ENCODE data around the gene PGAM1. TPM values are rescaled to one million over a fixed set of nuclear protein-coding genes. Genes with fewer than 3 reads are reported as not detected.

PGAM1 gene
- total and polyA plus RNA-seq, 11 donors = 41.6 to 436 (median 250) TPM

DNA sequence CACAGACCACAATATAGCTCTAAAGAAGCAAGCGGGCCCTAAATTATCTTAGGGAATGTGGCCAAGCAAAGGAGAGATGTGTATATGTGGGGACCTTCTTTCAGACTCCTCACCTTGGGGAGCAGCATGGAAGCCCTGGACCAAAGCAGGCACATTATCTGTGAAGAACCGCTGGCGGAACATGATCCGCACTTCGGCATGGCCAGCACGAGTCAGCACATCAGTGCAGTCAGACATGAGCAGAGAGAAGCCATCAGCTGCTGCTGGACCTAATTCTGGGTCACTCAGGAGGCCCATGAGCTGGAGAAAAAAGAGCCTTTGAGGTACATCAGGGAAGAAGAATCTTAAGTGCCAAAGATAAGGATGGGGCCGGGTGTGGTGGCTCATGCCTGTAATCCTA, 33.9 kb downstream of the PGAM1 start:
- intact Hi-C loops (cut with DNase I) = loop anchor here in 9 of 10 donors (5.0 kb wide), 3 partner anchors 62 to 152 kb away; no protein-coding TSS in a partner anchor
- WGBS, 4 donors = 66 to 79% (median 69%) methylated on average over 7 of the region's 7 CpGs

DNA sequence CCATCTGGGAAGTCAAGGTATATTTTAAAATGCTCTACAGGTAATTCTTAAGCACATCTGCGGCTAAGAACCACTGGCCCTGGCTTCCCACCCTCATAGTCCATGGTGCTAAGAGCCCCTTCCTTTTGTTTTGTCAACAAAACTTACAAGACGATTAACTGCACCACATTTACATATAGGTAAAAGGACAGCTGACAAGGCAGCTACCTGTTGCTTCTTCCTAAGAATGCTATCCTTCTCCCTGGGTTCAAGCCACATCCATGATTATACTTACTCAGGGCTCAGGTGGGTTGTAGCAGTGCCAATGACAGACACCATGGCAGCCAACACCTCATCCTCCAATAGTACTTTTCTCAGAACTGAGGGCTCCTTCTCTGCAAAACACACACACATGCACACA, 36.3 kb downstream of the PGAM1 start:
- Histone ChIP-seq H3K9me3 (no peaks in the 10 kb centered on the region), H3K4me1 (peaks cover 0 to 18% (median 0%) of the 10 kb centered on the region in 12 donors), H3K27ac (peak overlapping the region in 1 of 12 donors; percentile 33), H3K4me3 (no peak overlapping the region), H3K36me3 (peaks cover 0 to 100% (median 99%) of the 10 kb centered on the region in 9 donors), H3K27me3 (no peaks in the 10 kb centered on the region)
- intact Hi-C loops (cut with DNase I) = loop anchor here (2.0 to 5.0 kb wide), 6 partner anchors 60 to 150 kb away; no protein-coding TSS in a partner anchor
- ATAC-seq (no peak), DNase-seq (no peak)
- TF ChIP-seq POLR2A (IDR thresholded peaks at IDR 0.05) = no peak
- TF ChIP-seq, protein P1, sequence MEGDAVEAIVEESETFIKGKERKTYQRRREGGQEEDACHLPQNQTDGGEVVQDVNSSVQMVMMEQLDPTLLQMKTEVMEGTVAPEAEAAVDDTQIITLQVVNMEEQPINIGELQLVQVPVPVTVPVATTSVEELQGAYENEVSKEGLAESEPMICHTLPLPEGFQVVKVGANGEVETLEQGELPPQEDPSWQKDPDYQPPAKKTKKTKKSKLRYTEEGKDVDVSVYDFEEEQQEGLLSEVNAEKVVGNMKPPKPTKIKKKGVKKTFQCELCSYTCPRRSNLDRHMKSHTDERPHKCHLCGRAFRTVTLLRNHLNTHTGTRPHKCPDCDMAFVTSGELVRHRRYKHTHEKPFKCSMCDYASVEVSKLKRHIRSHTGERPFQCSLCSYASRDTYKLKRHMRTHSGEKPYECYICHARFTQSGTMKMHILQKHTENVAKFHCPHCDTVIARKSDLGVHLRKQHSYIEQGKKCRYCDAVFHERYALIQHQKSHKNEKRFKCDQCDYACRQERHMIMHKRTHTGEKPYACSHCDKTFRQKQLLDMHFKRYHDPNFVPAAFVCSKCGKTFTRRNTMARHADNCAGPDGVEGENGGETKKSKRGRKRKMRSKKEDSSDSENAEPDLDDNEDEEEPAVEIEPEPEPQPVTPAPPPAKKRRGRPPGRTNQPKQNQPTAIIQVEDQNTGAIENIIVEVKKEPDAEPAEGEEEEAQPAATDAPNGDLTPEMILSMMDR (IDR thresholded peaks at IDR 0.05) = no peak
- WGBS, 4 donors = 88 to 96% (median 93%) methylated on average over 2 of the region's 2 CpGs

More for the DNA sequence above, 33.9 kb downstream of the PGAM1 start:
- H3K27ac ChIP-seq = no peak overlapping the region
- ATAC-seq (no peak), DNase-seq (peak in 1 of 5 donors; percentile 26)
- TF ChIP-seq POLR2A (IDR thresholded peaks at IDR 0.05) = no peak
- TF ChIP-seq, protein P1 (IDR thresholded peaks at IDR 0.05) = no peak
- no peaks in the 10 kb centered on the region for H3K9me3 ChIP-seq
- H3K36me3 ChIP-seq = peaks cover 0 to 100% (median 98%) of the 10 kb centered on the region in 9 donors
- no peak overlapping the region for H3K4me3 ChIP-seq
- H3K4me1 ChIP-seq = peaks cover 0 to 30% (median 2%) of the 10 kb centered on the region in 12 donors
- no peaks in the 10 kb centered on the region for H3K27me3 ChIP-seq

DNA sequence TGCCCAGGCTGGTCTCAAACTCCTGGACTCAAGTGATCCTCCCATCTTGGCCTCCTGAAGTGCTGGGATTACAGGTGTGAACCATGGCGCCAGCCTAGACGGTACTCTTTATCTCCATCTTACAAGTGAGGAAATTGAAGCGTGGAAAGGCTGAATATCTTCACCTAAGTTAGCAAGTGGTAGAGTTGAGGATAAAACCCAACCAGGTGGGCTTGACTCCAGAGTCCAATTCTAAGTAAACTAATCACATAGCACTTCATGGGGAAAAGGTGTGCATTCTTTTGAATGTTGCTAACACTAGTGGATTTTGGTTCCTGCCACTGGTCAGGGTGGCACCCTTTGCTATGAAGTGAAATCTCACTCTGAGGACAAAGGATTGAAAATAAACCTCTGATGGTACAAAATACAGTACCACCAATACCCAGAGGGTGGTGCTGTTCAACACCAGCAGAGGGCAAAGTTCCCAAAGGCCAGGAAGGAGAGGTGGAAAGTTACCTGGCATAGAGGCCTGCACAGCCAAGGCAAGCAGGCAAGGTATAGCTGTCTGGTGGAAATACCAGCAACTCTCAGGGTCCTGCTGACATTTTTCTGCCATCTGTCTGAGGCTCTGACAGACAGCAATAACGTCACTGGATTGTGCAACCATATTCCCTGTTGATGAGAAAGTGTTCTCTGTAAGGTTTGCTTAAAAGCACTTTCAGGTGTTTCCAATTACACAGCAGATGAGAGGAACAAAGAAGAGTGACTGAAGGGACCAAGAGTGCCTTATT, 37.6 kb downstream of the PGAM1 start:
- Histone ChIP-seq H3K27me3 (no peaks in the 10 kb centered on the region), H3K4me3 (no peak overlapping the region), H3K27ac (peak overlapping the region in 7 of 12 donors; percentile 18 to 40 (median 32)), H3K36me3 (peaks cover 0 to 100% (median 99%) of the 10 kb centered on the region in 9 donors), H3K4me1 (peaks cover 0 to 18% (median 0%) of the 10 kb centered on the region in 12 donors), H3K9me3 (no peaks in the 10 kb centered on the region)
- WGBS, 4 donors = 69 to 77% (median 75%) methylated on average over 4 of the region's 4 CpGs
- ATAC-seq (peak in 3 of 4 donors; percentile 54 to 68 (median 64)), DNase-seq (peak in 2 of 5 donors; percentile 28 to 35)
- intact Hi-C loops (cut with DNase I) = loop anchor here (1.0 to 5.0 kb wide), 7 partner anchors 59 to 149 kb away; no protein-coding TSS in a partner anchor
- TF ChIP-seq POLR2A (IDR thresholded peaks at IDR 0.05) = no peak
- TF ChIP-seq, protein P1 (IDR thresholded peaks at IDR 0.05) = peak; percentile 70 to 92 (median 78)

DNA sequence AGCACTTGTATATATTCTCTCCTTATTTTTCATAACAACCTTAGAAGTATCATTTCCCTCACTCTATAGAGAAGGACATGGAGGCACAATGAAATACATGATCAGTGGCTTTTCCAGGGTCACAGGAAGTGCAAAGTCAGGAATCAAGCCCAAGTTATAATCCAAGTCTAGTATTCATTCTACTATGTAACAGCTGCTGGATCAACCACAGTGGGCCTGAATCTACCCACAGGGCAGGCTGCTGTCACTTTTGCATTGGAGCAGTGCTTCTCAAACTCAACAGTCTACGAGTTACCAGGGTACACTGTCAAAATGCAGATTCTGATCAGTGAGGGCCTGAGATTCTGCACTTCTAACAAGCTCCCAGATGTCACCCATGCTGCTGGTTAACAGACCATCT, 38.2 kb downstream of the PGAM1 start:
- H3K4me1 ChIP-seq = peaks cover 0 to 18% (median 0%) of the 10 kb centered on the region in 12 donors
- TF ChIP-seq, protein P1 (IDR thresholded peaks at IDR 0.05) = no peak
- TF ChIP-seq POLR2A (IDR thresholded peaks at IDR 0.05) = no peak
- DNase-seq (no peak), ATAC-seq (peak in 1 of 4 donors; percentile 4)
- intact Hi-C loops (cut with DNase I) = loop anchor here in 9 of 10 donors (5.0 kb wide), 3 partner anchors 58 to 148 kb away; no protein-coding TSS in a partner anchor
- WGBS, 4 donors = 53 to 76% (median 59%) methylated on average over 1 of the region's 1 CpG
- H3K9me3 ChIP-seq = no peaks in the 10 kb centered on the region
- peaks cover 0 to 100% (median 99%) of the 10 kb centered on the region in 9 donors for H3K36me3 ChIP-seq
- H3K4me3 ChIP-seq = no peak overlapping the region
- H3K27ac ChIP-seq = peak overlapping the region in 7 of 12 donors; percentile 18 to 40 (median 32)
- H3K27me3 ChIP-seq = no peaks in the 10 kb centered on the region

Measured in heart left ventricle (tissue), 16 donors.